Bronchial smooth muscle cell (primary cell): Measurements from ENCODE around the gene DRG2. TPM values are rescaled to one million over a fixed set of nuclear protein-coding genes. Genes with fewer than 3 reads are reported as not detected.

Source experiments
- total RNA-seq: library from RNA; depleted of rRNA; stranded (reverse); fragments of >200 nt; gene quantifications from 2 replicates; pipeline ENCODE4 v1.2.1, GENCODE V29; 2014

DRG2 gene
- total RNA-seq: 26.0 and 36.2 TPM in 2 replicates

GRCh38 chr17:18087610-18088491, at the start of gene DRG2:
Gene DRG2, plus strand, starts transcription at chr17:18087948. Its CDS starts 76 bp downstream, at chr17:18088024.

GRCh38 chr17:18038861-18039534, 48.8 kb upstream of the DRG2 start, which contains the start of the genes ATPAF2 and GID4:
Gene ATPAF2, minus strand, starts transcription at chr17:18039168. Its CDS starts 155 bp downstream, at chr17:18039013.
Gene GID4, plus strand, starts transcription at chr17:18039408. Its CDS starts 57 bp downstream, at chr17:18039465.

GRCh38 chr17:18108401-18109312, 20.9 kb downstream of the DRG2 start, which contains the start of gene MYO15A:
Gene MYO15A, plus strand, starts transcription at chr17:18108756. Its CDS starts 10,045 bp downstream, at chr17:18118801.

Other genes with a start within 250 kb of the DRG2 start
- 18.0 and 22.0 TPM in 2 replicates for gene TOM1L2, start 115.5 kb upstream of the DRG2 start, total RNA-seq
- 0.32 and 2.1 TPM in 2 replicates for gene DRC3, start 115.1 kb upstream of the DRG2 start, total RNA-seq
- gene ATPAF2, start 48.8 kb upstream of the DRG2 start, total RNA-seq: 17.2 and 19.0 TPM in 2 replicates
- 5.8 and 6.8 TPM in 2 replicates for gene GID4, start 48.5 kb upstream of the DRG2 start, total RNA-seq
- gene MYO15A, start 20.8 kb downstream of the DRG2 start, total RNA-seq: 1.7 and 2.7 TPM in 2 replicates
- 67.8 and 73.4 TPM in 2 replicates for gene ALKBH5, start 95.9 kb downstream of the DRG2 start, total RNA-seq
- 37.0 and 42.1 TPM in 2 replicates for gene LLGL1, start 137.7 kb downstream of the DRG2 start, total RNA-seq
- gene FLII, start 170.8 kb downstream of the DRG2 start, total RNA-seq: 400 and 445 TPM in 2 replicates
- 18.1 and 23.2 TPM in 2 replicates for gene MIEF2, start 172.7 kb downstream of the DRG2 start, total RNA-seq
- 7.0 and 9.6 TPM in 2 replicates for gene TOP3A, start 227.0 kb downstream of the DRG2 start, total RNA-seq
- gene SMCR8, start 227.3 kb downstream of the DRG2 start, total RNA-seq: 10.9 and 12.9 TPM in 2 replicates